PFSK-1 (cell line): ENCODE data around the gene PALLD.

Experiments
- FOXP2 ChIP-seq: optimal IDR thresholded peaks from 2 replicates; pipeline ENCODE3; 2011; ENCODE audit warnings: borderline replicate concordance, control low read depth, inconsistent platforms; ENCODE audit not compliant: insufficient read depth; ENCODE audit errors: extremely low read length, extremely low read depth
- POLR2AphosphoS5 ChIP-seq: IDR thresholded peaks from 2 replicates; pipeline ENCODE4 v1.6.1; 2012; ENCODE audit warnings: low read depth, mild to moderate bottlenecking, control low read depth, low read length, moderate library complexity
- SIN3A ChIP-seq: IDR thresholded peaks from 2 replicates; pipeline ENCODE4 v1.6.1; 2012; ENCODE audit warnings: mild to moderate bottlenecking, low read length, moderate library complexity, borderline replicate concordance; ENCODE audit not compliant: insufficient read depth
- TAF1 ChIP-seq: IDR thresholded peaks from 2 replicates; pipeline ENCODE4 v1.6.1; 2012; ENCODE audit warnings: low read length, control low read depth, borderline replicate concordance; ENCODE audit not compliant: insufficient read depth
- TF ChIP-seq, protein P1 (sequence below), 2 experiments: IDR thresholded peaks; 2 replicates each; pipeline versions ENCODE4 v1.6.1 to v1.8.0; 2011 to 2012; ENCODE audit warnings: low read depth in 2 of 2, low read length in 2 of 2, control low read depth in 1 of 2, inconsistent platforms in 1 of 2, mild to moderate bottlenecking in 1 of 2, moderate library complexity in 1 of 2; ENCODE audit not compliant: insufficient read depth in 1 of 2

PALLD gene

DNA sequence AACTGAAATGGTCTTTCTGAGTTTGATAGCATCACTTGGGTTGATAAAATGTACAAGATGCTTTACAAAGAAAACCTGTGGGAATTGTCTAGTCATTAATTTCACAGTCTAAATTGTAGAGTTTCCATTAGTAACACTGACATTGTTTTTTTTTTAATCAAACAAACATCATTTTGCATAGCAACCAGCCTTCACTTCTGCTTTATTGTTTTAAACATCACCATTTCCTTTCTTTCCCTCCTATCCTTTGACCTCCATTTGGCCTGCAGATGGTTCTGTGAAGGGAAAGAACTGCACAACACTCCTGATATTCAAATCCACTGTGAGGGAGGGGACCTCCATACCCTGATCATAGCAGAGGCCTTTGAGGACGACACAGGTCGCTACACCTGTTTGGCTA lies 171.1 kb downstream of the PALLD start:
- TF ChIP-seq SIN3A (no peak), TAF1 (no peak), FOXP2 (no peak), POLR2AphosphoS5 (no peak)
- TF ChIP-seq, protein P1, sequence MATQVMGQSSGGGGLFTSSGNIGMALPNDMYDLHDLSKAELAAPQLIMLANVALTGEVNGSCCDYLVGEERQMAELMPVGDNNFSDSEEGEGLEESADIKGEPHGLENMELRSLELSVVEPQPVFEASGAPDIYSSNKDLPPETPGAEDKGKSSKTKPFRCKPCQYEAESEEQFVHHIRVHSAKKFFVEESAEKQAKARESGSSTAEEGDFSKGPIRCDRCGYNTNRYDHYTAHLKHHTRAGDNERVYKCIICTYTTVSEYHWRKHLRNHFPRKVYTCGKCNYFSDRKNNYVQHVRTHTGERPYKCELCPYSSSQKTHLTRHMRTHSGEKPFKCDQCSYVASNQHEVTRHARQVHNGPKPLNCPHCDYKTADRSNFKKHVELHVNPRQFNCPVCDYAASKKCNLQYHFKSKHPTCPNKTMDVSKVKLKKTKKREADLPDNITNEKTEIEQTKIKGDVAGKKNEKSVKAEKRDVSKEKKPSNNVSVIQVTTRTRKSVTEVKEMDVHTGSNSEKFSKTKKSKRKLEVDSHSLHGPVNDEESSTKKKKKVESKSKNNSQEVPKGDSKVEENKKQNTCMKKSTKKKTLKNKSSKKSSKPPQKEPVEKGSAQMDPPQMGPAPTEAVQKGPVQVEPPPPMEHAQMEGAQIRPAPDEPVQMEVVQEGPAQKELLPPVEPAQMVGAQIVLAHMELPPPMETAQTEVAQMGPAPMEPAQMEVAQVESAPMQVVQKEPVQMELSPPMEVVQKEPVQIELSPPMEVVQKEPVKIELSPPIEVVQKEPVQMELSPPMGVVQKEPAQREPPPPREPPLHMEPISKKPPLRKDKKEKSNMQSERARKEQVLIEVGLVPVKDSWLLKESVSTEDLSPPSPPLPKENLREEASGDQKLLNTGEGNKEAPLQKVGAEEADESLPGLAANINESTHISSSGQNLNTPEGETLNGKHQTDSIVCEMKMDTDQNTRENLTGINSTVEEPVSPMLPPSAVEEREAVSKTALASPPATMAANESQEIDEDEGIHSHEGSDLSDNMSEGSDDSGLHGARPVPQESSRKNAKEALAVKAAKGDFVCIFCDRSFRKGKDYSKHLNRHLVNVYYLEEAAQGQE (IDR thresholded peaks at IDR 0.05; ENCODE audit: insufficient read depth in 1 of 2, low read depth in 2 of 2, low read length in 2 of 2) = no peak

DNA sequence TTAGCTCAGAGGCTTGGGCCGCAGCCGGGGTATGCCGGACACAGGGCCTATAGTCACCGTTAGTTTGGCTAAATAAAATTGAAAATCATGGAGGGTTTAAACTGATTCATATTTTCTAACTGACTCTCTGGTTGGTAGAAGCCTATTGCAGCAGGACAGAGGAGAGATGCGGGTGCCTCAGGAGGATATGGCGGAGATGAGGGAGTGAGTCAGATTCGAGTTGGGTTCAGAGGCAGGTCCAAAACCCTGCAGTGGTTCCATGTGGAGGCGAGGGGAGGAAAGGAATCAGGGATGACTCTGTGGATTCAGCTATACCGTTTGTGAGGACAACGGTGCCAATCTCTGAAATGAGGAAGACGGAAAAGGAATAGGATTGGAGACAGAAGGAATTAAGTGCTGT lies 176.6 kb downstream of the PALLD start:
- no peak for TF ChIP-seq TAF1
- TF ChIP-seq POLR2AphosphoS5 = no peak

DNA sequence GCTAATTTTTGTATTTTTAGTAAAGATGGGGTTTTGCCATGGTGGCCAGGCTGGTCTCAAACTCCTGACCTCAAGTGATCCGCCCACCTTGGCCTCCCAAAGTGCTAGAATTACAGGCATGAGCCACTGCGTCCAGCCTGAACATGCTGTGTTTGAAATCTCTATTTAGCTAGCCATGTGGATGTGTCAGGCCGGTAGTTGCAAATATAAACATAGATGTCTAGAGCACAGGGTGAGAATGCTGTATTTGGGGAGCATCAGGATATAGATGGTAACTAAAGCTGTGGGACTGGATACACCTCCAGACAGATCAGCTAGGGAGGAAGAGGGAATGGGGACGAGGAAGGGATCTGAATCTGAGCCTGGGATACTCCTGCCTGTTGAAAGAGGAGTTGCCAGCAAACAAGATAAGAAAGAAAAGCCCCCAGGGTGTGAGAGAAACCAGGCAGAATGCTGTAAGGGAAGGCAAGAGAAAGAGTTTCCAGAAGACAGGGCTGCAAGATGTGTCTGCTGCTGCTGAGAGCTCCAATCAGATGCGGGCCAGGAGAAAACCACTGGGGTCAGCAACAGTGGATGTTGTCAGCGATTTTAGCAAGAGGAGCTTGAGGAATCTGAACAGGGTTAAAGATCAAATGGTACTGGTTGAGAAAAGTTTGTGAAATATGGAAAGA lies 177.4 kb downstream of the PALLD start:
- no peak for TF ChIP-seq POLR2AphosphoS5

DNA sequence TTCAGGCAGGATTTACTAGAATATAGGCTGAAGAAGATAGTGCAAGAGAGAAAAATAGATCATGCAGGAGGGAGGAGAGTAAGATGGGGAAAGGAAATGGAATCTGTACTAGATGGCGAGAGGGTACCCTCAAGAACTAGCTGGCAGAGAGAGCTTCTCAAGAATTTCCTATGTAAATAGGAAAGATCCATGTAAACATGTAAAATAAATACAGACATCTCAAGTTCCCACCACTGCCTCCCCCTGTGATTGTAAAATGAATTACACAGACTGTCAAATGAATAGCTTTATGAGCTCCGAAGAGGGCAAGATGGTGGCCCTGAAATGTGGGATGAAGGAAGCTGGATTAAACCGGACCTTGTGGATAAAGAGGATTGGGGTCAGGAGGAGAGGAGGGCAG lies 178.0 kb downstream of the PALLD start:
- no peak for TF ChIP-seq POLR2AphosphoS5
- TF ChIP-seq TAF1 = no peak
- TF ChIP-seq, protein P1 (IDR thresholded peaks at IDR 0.05; ENCODE audit: insufficient read depth in 1 of 2, low read depth in 2 of 2, low read length in 2 of 2) = no peak
- TF ChIP-seq FOXP2 = no peak
- no peak for TF ChIP-seq SIN3A

GRCh38 chr4:168677063-168677462 lies 180.2 kb downstream of the PALLD start:
- TF ChIP-seq SIN3A (no peak), TAF1 (no peak), FOXP2 (no peak), POLR2AphosphoS5 (no peak)
- TF ChIP-seq, protein P1 (IDR thresholded peaks at IDR 0.05; ENCODE audit: insufficient read depth in 1 of 2, low read depth in 2 of 2, low read length in 2 of 2) = no peak

DNA sequence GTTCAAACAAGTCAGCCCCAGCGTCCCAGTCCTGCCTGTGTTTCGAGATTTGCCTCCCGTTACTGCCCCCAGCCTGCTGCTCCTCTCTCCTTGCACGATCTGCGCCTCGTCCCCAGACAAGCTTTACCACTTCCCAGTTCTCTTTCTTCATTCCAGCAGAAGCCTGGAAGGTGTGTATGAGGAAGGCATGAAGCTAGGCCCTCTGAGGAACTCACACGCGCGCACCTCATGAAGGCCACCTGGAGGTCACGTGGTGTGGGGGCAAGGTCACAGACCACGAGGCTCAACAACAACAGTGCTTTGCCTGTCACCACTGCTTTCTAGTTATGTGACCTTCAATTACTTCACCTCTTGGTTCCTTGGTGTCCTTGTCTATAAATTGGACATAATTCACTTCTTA lies 181.0 kb downstream of the PALLD start:
- no peak for TF ChIP-seq TAF1
- TF ChIP-seq POLR2AphosphoS5 = no peak
- no peak for TF ChIP-seq FOXP2
- TF ChIP-seq SIN3A = no peak
- TF ChIP-seq, protein P1 (IDR thresholded peaks at IDR 0.05; ENCODE audit: insufficient read depth in 1 of 2, low read depth in 2 of 2, low read length in 2 of 2) = no peak
